Lung (tissue), 12 donors: Measurements from ENCODE around the gene PIPOX. TPM values are rescaled to one million over a fixed set of nuclear protein-coding genes. Genes with fewer than 3 reads are reported as not detected.

Experiments
- ATAC-seq: fragments of 200-7000 bp; cut with Tn5 transposase; one replicate; pipeline ENCODE4 v1.9.1; 2020; ENCODE audit warnings: moderate number of reproducible peaks; ENCODE audit not compliant: insufficient read depth, low FRiP score
- DNase-seq, 3 donors: peaks; one replicate each; pipeline ENCODE4 v3.0.0-alpha.2; 2013 to 2017
- H3K27ac ChIP-seq, 2 donors: one replicate each; pipeline ENCODE4 v1.5.1; 2013; ENCODE audit warnings: mild to moderate bottlenecking in 2 of 2, moderate library complexity in 2 of 2, control low read depth in 1 of 2, inconsistent platforms in 1 of 2, low read depth in 1 of 2, low read length in 1 of 2
- H3K27me3 ChIP-seq, 3 donors: one replicate each; pipeline ENCODE4 v1.5.1; 2013; ENCODE audit warnings: low read length in 2 of 3; ENCODE audit not compliant: control insufficient read depth in 3 of 3, insufficient read depth in 3 of 3
- H3K36me3 ChIP-seq, 4 donors: one replicate each; pipeline ENCODE4 v1.5.1; 2013; ENCODE audit warnings: low read length in 4 of 4, mild to moderate bottlenecking in 1 of 4, moderate library complexity in 1 of 4; ENCODE audit not compliant: control insufficient read depth in 4 of 4, insufficient read depth in 4 of 4
- H3K4me1 ChIP-seq, 5 donors: one replicate each; pipeline ENCODE4 v1.5.1; 2013; ENCODE audit warnings: low read length in 5 of 5, mild to moderate bottlenecking in 2 of 5, moderate library complexity in 1 of 5; ENCODE audit not compliant: control insufficient read depth in 5 of 5, insufficient read depth in 5 of 5
- H3K4me3 ChIP-seq: one replicate; pipeline ENCODE4 v1.5.1; 2013; ENCODE audit warnings: mild to moderate bottlenecking, control low read depth, moderate library complexity
- H3K9ac ChIP-seq, 2 donors: one replicate each; pipeline ENCODE4 v1.5.1; 2013; ENCODE audit warnings: low read length in 2 of 2, control low read depth in 1 of 2; ENCODE audit not compliant: insufficient read depth in 1 of 2
- H3K9me3 ChIP-seq, 4 donors: one replicate each; pipeline ENCODE4 v1.5.1; 2013; ENCODE audit warnings: low read length in 3 of 4, mild to moderate bottlenecking in 1 of 4, moderate library complexity in 1 of 4; ENCODE audit not compliant: control insufficient read depth in 4 of 4, insufficient read depth in 3 of 4
- WGBS, 2 donors: extraction: QIAGEN DNeasy Blood & Tissue Kit; methylation state at CpG; one replicate each; pipeline ENCODE4 v1.1.7; 2013; 5-methylcytosine and 5-hydroxymethylcytosine counted together
- polyA plus RNA-seq, 2 donors: library from polyadenylated mRNA; stranded (reverse); fragments of 200-250 nt; gene quantifications; one replicate each; pipeline ENCODE4 v1.2.1, GENCODE V29; 2013
- total RNA-seq, 2 donors: library from RNA; depleted of rRNA in 1 of 2; stranded (reverse); fragments of >200 nt in 1 of 2; gene quantifications; one replicate each; pipeline ENCODE4 v1.2.1, GENCODE V29; 2014 to 2021
- TF ChIP-seq, protein P1 (sequence below): IDR thresholded peaks from 2 replicates; pipeline ENCODE4 v1.5.1; 2012; ENCODE audit warnings: mild to moderate bottlenecking; ENCODE audit errors: control extremely low read depth, extremely low read depth
- donor health status: control.
- donor health status: control.
- donor health status: Bipolar disorder and iron deficiency.
- donor health status: healthy.
- donor health status: DM: yes; HTN: yes; CAD: no.

PIPOX gene
- total and polyA plus RNA-seq, 4 donors, result 0.27 to 1.9 (median 0.91) TPM

DNA sequence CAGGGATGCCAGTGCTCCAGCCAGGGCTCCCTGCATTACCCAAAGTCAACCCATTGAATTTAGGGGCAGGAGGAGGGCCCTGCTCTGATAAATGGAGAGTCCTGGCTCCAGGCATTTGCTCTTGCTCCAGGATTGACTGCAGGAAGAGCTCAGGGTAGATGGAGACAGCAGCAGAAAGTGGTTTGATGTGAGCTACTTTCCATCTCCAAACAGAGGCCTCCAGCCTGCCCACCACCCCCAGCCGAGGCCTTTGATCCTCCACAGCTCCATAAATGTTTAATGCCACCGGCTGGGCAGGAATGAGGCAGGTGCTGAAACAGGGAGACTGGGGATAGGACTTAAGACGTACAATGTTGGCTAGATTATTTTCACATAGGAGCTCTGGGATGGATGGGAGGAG, 32.8 kb upstream of the PIPOX start:
- no peak for ATAC-seq
- peaks cover 0 to 5% (median 0%) of the 10 kb centered on the region in 4 donors for H3K9me3 ChIP-seq
- peaks cover under 1 to 20% (median 7%) of the 10 kb centered on the region in 3 donors for H3K27me3 ChIP-seq
- no peaks in the 10 kb centered on the region for H3K36me3 ChIP-seq
- no peak for DNase-seq
- 21 to 30% methylated on average over 3 of the region's 3 CpGs for WGBS, 2 donors
- H3K4me3 ChIP-seq, result no peak overlapping the region
- TF ChIP-seq, protein P1, sequence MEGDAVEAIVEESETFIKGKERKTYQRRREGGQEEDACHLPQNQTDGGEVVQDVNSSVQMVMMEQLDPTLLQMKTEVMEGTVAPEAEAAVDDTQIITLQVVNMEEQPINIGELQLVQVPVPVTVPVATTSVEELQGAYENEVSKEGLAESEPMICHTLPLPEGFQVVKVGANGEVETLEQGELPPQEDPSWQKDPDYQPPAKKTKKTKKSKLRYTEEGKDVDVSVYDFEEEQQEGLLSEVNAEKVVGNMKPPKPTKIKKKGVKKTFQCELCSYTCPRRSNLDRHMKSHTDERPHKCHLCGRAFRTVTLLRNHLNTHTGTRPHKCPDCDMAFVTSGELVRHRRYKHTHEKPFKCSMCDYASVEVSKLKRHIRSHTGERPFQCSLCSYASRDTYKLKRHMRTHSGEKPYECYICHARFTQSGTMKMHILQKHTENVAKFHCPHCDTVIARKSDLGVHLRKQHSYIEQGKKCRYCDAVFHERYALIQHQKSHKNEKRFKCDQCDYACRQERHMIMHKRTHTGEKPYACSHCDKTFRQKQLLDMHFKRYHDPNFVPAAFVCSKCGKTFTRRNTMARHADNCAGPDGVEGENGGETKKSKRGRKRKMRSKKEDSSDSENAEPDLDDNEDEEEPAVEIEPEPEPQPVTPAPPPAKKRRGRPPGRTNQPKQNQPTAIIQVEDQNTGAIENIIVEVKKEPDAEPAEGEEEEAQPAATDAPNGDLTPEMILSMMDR, result no peak
- H3K4me1 ChIP-seq, result peaks cover 0 to 2% (median 0%) of the 10 kb centered on the region in 5 donors
- H3K9ac ChIP-seq, result no peak overlapping the region
- H3K27ac ChIP-seq, result no peak overlapping the region

DNA sequence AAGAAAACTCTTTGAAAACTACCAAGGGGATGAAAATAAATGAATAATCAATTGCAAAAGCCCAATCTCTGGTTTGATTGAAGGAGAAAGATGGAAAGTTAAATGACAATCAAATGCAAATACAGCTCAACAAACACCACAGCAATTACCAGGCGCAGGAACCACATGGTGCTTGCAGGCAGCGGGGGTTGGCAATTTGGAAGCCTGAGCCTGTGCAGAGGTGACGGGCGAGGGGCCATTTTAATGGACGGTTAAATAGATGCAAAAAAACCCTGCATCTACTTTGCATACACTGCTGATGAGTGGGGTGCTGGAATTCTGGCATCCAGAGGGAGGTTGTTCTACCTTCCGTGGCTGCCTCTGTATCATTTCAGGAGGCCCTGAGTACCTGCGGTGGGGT, 32.4 kb upstream of the PIPOX start:
- TF ChIP-seq, protein P1, result no peak
- Histone ChIP-seq H3K4me3 (no peak overlapping the region), H3K4me1 (peaks cover 0 to 2% (median 0%) of the 10 kb centered on the region in 5 donors), H3K9me3 (peaks cover 0 to 3% (median 0%) of the 10 kb centered on the region in 4 donors), H3K27ac (no peak overlapping the region), H3K9ac (no peak overlapping the region), H3K27me3 (peaks cover 0 to 17% (median 7%) of the 10 kb centered on the region in 3 donors), H3K36me3 (no peaks in the 10 kb centered on the region)
- ATAC-seq, result no peak
- 69 to 78% methylated on average over 7 of the region's 7 CpGs for WGBS, 2 donors
- DNase-seq, result no peak

DNA sequence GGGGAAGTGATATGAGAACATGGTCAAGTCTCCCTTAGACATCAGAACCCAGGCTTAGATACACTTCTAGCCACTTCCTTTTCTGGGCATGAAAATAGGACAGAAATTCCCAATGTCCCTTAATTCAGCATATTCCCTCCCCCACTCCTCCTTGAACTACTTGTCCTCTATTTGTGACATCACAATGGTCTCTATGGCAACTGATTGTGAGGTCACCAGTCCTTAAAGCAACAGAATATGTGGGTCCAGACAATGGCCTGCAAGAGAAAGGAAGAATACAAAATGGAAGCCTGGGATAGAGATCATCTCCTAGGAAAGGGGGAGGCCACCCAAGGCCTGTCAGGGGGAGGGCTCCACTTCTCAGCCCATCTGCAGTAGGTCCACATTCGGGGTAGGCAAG, 30.4 kb upstream of the PIPOX start:
- Histone ChIP-seq H3K4me1 (no peaks in the 10 kb centered on the region), H3K36me3 (no peaks in the 10 kb centered on the region), H3K27ac (no peak overlapping the region), H3K4me3 (no peak overlapping the region), H3K9me3 (peaks cover 0 to 3% (median 0%) of the 10 kb centered on the region in 4 donors), H3K9ac (no peak overlapping the region), H3K27me3 (peaks cover 2 to 27% (median 11%) of the 10 kb centered on the region in 3 donors)
- DNase-seq, result no peak
- WGBS, 2 donors, result 82 to 94% methylated on average over 1 of the region's 1 CpG
- ATAC-seq, result no peak
- TF ChIP-seq, protein P1, result no peak

DNA sequence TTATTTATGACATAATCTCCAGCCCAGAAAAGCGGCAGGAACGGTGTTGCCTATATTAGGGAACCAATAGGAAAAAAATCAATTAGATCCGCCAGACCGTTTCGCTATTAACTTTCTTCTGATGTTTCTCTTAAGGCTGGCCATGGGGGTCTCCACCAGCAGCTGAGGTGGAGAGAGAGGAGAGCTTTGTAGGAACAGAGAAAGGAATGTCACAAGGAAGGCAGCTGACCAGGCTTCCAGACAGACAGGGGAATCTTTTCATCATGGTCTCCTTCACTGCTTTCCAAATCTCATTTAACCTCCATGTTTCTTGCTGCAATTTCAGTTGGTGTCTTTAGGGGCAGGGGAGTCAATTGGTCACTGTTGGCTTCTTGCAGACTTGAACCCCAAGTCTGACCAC, 28.2 kb upstream of the PIPOX start:
- ATAC-seq, result no peak
- no peak for DNase-seq
- Histone ChIP-seq H3K4me3 (no peak overlapping the region), H3K27me3 (peaks cover 7 to 34% (median 17%) of the 10 kb centered on the region in 3 donors), H3K9ac (no peak overlapping the region), H3K36me3 (no peaks in the 10 kb centered on the region), H3K4me1 (peaks cover 0 to 4% (median 0%) of the 10 kb centered on the region in 5 donors), H3K27ac (no peak overlapping the region), H3K9me3 (no peaks in the 10 kb centered on the region)
- TF ChIP-seq, protein P1, result no peak
- WGBS, 2 donors, result 68 to 70% methylated on average over 5 of the region's 5 CpGs
